Central memory CD8-positive, alpha-beta T cell (primary cell): ENCODE results near the gene CHRNA4.

ENCODE experiments used
- ATAC-seq: fragments of 150-1000 bp; cut with Tn5 transposase; replicated peaks from 2 replicates; pipeline ENCODE4 v1.10.0; 2022; ENCODE audit warnings: mild to moderate bottlenecking, moderate FRiP score, moderate number of reproducible peaks; ENCODE audit not compliant: poor library complexity, severe bottlenecking; ENCODE audit errors: extremely low read depth
- DNase-seq, 2 donors: peaks; one replicate each; pipeline ENCODE4 v3.0.0; 2021; ENCODE audit warnings: low spot score in 2 of 2
- H3K27ac Mint-ChIP-seq: one replicate; pipeline ENCODE4 v1.8.0; 2022; ENCODE audit warnings: low read depth, mild to moderate bottlenecking, moderate library complexity, mixed read lengths
- H3K27me3 Mint-ChIP-seq: one replicate; pipeline ENCODE4 v1.8.0; 2022; ENCODE audit warnings: mixed read lengths
- H3K36me3 Mint-ChIP-seq: one replicate; pipeline ENCODE4 v1.8.0; 2022; ENCODE audit warnings: mild to moderate bottlenecking, moderate library complexity, mixed read lengths; ENCODE audit not compliant: insufficient read depth
- H3K4me1 Mint-ChIP-seq: one replicate; pipeline ENCODE4 v1.8.0; 2022; ENCODE audit warnings: mixed read lengths
- H3K4me3 Mint-ChIP-seq: one replicate; pipeline ENCODE4 v1.8.0; 2022; ENCODE audit warnings: mild to moderate bottlenecking, moderate library complexity, mixed read lengths
- H3K9me3 Mint-ChIP-seq: one replicate; pipeline ENCODE4 v1.8.0; 2022; ENCODE audit warnings: mixed read lengths

The CHRNA4 gene

DNA sequence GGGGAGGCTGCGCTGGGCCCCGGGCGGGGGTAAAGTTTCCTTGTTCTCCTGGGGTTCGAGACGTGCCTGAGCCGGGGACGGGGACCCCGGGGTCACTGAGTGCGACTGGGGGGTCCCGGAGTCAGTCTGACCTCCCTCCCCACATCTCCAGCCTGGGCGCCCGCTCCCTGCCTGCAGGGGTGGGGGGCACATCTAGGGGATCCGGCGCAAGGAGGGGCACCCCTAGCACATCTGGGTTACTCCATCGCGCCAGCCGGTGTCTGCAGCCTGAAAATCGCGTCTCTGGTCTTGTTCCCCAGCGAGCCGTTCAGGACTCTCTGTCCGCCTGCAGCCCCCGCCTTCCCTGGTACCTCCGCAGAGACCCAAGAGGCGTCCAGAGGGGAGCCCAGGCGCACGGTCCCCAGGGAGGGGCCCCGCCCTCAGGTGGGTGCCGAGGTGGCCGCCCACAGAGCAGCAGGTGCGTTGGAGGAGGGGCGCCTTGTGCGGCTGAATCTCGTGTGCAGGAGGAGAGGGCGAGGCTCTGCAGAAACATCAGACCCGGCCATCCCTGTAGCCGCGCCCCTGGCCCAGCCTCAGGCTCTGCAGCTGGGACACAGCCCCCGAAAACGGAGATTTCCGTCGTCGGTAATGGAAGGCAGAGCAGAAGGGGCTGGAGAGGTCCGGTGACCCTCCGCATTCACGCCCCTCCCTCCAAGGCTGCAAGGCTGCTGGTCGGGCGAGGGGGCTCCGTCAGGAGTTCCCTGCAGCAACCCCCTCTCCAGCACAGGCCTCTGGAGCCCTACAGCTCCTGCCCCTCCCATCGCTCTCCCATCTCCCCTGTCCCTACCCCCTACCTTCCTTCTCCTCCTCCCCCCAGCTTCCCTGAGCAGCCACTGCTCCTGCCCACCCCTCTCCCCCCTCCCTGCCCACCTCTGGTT lies 628 bp upstream of the CHRNA4 start:
- H3K27ac Mint-ChIP-seq = no peak overlapping the region
- no peak overlapping the region for H3K4me3 Mint-ChIP-seq
- H3K4me1 Mint-ChIP-seq = peaks cover 5% of the 10 kb centered on the region
- no peaks in the 10 kb centered on the region for H3K9me3 Mint-ChIP-seq
- H3K27me3 Mint-ChIP-seq = peaks cover 34% of the 10 kb centered on the region
- ATAC-seq = no peak
- H3K36me3 Mint-ChIP-seq = peaks cover 4% of the 10 kb centered on the region
- no peak for DNase-seq

DNA sequence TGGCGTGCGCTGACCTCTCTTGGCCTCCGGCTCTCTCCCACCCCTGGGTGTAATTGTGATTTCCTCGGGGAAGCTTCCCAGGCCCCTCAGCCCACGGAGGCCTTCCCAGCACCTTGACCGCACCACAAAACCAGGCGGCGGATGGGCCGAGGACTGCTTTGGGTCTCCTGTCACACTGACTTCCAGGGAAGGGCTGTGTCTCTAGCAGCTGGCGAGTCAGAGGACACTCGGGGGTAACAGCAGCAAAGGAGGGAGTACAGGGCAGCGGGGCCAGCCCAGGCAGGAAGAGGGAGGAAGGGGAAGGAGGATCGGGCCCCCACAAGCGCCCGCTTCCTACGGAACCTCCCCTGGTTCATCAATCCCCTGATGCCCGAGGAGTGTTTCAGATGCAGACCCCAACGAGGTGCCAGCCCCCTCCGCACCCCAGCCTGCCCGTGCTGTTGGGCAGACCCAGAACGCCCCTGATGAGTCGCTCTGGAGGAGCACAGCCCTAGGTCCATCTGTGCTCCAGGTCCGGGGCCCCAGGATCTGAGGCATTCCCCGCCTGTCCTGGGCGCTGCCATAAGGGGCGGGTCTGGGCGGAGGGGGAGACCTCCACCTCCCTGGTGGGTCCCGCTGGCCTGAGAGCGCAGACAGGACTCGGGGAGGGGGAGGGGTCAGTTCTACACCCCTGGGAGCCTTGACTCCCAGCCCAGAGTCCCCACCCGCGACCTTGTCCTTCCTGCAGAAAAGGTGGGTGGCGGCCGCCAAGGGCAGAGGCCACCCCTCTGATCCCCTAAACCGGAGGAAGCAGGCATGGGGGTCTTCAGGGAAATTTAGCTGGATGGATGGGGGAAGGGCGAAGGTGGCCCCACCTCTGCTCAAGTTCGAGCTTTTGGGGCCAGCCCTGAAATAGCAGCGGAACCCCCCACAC lies 956 bp downstream of the CHRNA4 start:
- H3K27ac Mint-ChIP-seq = no peak overlapping the region
- H3K36me3 Mint-ChIP-seq = peaks cover 5% of the 10 kb centered on the region
- no peak overlapping the region for H3K4me3 Mint-ChIP-seq
- H3K9me3 Mint-ChIP-seq = no peaks in the 10 kb centered on the region
- H3K4me1 Mint-ChIP-seq = peaks cover 5% of the 10 kb centered on the region
- ATAC-seq = no peak
- H3K27me3 Mint-ChIP-seq = peaks cover 19% of the 10 kb centered on the region
- DNase-seq = no peak

DNA sequence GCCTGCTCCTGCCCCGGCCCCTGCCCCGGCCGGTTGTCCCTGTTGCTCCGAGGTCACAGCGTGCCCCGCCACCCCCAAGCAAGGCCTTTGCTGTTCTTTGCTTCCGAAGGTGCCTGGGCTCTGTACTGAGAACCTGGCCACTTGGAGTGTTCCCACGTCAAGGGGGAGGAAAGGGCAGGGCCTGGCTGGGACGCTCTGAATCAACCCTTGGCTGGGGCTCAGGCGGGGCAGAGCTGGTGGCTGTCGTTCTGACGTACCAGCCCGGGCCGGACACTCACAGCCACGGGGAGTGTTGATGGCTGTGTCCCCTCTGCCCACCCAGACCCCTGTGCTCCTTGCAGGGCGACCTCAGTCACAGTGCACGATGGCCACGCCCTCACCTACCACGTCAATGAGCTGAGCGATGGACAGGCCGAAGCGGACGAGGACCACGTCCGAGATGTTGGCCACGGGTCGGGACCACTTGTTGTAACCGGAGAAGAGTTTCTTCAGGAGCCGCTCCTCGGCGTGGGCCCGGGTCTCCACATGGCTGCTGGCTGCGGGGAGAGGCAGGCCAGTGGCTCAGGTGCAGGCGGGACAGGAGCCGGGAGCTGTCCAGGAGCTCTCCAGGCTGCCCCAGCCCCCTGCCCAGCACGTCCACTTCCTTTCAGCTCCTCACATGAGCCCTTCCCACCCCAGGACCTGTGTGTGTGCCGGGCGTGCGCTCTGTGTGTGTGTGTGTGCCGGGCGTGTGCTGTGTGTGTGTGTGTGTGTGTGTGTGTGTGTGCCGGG lies 1.8 kb downstream of the CHRNA4 start:
- Mint-ChIP-seq H3K36me3 (peaks cover 5% of the 10 kb centered on the region), H3K9me3 (no peaks in the 10 kb centered on the region), H3K4me1 (peaks cover 5% of the 10 kb centered on the region), H3K27ac (no peak overlapping the region), H3K4me3 (no peak overlapping the region), H3K27me3 (peaks cover 14% of the 10 kb centered on the region)
- DNase-seq = no peak
- no peak for ATAC-seq

DNA sequence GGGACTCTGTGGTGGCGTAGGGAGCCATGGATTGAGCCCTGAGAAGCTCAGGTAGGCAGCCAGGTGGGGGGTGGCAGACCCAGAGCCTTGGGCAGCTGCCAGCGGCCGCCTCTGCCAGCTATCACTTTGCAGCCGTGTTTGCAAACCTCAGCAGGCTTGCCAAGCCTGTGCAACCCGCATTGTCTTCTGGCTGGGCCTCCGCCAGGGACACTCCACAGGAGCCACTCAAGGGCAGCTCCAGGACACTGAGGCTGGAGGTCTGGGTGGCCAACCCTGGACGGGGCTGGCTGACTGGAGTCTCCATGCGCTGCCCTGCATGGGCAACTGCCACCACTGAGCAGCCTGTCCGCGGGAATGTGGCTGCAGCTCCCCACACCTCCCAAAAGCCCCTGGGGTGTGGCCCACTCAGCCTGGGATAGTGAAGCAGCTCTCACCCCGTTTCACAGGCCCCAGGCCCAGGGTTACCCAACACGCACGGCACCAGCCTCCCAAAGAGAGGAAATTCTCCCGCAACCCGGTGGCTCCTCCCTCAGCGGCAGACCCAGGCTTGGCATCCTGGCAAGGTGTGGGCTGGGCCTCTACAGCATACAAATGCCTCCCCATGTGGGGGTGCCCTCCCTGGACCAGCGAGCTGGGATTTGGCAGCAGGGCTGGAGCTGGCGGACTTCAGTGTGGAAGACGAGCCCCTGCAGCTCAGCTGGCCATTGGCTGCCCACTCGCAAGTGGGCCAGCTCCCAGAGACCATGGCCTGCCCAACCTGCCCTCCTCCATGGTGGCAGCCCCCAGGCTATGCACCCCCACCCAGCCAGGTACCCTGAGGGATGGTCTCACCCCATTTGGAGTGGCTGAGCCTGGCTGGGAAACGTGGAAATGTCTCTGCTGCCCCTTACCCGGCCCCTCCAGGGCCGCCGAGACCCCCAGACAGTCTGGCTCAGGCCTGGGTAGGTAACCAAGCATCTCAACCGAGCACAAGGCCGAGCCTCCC lies 2.9 kb downstream of the CHRNA4 start:
- no peak overlapping the region for H3K27ac Mint-ChIP-seq
- no peak for ATAC-seq
- DNase-seq = no peak
- H3K4me1 Mint-ChIP-seq = peaks cover 5% of the 10 kb centered on the region
- no peaks in the 10 kb centered on the region for H3K9me3 Mint-ChIP-seq
- H3K36me3 Mint-ChIP-seq = peaks cover 3% of the 10 kb centered on the region
- H3K27me3 Mint-ChIP-seq = peaks cover 12% of the 10 kb centered on the region
- H3K4me3 Mint-ChIP-seq = no peak overlapping the region

DNA sequence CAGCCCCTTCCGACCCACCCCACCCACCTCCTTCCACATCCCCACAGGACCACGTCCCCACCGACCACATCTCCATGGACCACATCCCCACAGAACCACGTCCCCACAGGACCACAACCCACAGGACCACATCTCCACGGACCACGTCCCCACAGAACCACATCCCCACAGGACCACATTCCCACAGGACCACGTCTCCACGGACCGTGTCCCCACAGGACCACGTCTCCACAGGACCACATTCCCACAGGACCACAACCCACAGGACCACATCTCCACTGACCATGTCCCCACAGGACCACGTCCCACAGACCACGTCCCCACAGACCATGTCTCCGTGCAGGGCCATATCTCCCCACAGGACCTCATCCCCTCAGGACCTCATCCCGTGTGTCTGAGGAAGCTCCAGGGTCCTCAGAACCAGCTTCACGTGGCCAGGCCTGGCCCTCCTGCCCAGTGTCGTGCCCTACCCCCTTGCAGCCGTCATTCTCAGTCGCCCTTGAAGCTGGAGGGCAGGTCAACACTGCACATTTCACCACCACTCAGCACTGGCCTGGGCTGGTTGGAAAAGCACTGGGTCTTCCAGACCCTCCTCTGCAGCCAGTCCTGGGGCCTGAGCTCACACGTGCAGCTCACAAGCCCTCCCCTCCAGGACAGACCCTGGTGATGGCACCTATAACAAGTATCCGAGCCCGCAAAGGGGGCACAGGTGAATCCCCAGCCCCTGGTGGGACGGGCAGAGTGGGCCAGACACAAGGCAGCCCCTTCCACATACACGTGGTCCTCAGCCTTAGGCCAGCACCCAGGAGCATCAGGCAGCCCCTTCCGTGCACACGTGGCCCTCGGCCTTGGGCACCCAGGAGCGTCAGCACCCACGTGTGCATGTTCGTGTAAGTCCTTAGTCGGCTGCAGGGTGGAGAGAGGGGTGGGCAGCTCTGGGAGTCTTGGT lies 3.9 kb downstream of the CHRNA4 start:
- H3K36me3 Mint-ChIP-seq = peaks cover 1% of the 10 kb centered on the region
- peaks cover 2% of the 10 kb centered on the region for H3K27me3 Mint-ChIP-seq
- no peaks in the 10 kb centered on the region for H3K9me3 Mint-ChIP-seq
- no peak for ATAC-seq
- no peak overlapping the region for H3K27ac Mint-ChIP-seq
- H3K4me3 Mint-ChIP-seq = no peak overlapping the region
- no peaks in the 10 kb centered on the region for H3K4me1 Mint-ChIP-seq
- DNase-seq = no peak

DNA sequence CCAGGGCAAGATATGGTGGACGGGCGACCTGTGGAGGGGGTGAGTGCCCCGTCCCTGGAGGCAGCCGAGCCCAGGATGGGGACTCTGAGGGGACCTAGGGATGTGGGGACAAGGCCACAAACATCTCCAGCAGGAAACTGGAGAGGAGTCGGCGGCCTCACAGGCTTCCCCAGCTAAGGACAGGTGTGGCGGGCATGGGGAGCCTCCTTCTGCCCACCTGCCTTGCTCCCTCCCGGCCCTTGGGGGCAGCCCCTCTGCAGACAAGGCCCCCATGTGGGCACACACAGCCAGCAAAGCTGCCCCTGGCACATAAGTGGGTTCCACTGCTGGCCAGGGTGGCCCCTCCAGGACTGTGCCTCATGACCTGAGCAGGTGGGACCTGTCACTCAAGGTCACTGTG lies 4.6 kb downstream of the CHRNA4 start:
- Mint-ChIP-seq H3K27me3 (no peaks in the 10 kb centered on the region), H3K4me3 (no peak overlapping the region)
- ATAC-seq = no peak

DNA sequence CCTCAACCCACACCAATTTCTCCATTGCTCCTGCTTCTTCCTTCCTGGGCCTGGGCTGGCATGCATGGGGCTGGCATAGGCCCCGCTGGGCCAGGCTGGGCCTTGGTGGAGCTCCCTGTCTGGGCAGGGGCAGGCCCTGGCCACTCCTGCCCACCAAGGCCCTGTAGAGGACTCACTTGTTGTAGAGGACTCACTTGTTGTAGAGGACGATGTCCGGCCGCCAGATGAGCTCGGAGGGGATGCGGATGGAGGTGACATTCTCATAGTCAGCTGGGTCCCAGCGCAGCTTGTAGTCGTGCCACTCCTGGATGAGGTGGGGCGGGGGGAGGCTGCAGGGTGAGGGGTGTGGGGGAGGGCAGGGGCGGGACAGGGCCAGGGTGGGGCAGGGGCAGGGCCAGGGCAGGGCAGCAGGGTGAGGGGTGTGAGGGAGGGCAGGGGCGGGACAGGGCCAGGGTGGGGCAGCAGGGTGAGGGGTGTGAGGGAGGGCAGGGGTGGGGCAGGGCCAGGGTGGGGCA lies 5.3 kb downstream of the CHRNA4 start:
- DNase-seq (no peak), ATAC-seq (no peak)
- H3K9me3 Mint-ChIP-seq = no peaks in the 10 kb centered on the region
- no peak overlapping the region for H3K27ac Mint-ChIP-seq
- H3K4me3 Mint-ChIP-seq = no peak overlapping the region
- H3K4me1 Mint-ChIP-seq = no peaks in the 10 kb centered on the region
- H3K36me3 Mint-ChIP-seq = peaks cover 1% of the 10 kb centered on the region
- no peaks in the 10 kb centered on the region for H3K27me3 Mint-ChIP-seq

More for the DNA sequence above, 4.6 kb downstream of the CHRNA4 start:
- H3K36me3 Mint-ChIP-seq = peaks cover 1% of the 10 kb centered on the region
- no peaks in the 10 kb centered on the region for H3K9me3 Mint-ChIP-seq
- no peak for DNase-seq
- H3K4me1 Mint-ChIP-seq = no peaks in the 10 kb centered on the region
- no peak overlapping the region for H3K27ac Mint-ChIP-seq

DNA sequence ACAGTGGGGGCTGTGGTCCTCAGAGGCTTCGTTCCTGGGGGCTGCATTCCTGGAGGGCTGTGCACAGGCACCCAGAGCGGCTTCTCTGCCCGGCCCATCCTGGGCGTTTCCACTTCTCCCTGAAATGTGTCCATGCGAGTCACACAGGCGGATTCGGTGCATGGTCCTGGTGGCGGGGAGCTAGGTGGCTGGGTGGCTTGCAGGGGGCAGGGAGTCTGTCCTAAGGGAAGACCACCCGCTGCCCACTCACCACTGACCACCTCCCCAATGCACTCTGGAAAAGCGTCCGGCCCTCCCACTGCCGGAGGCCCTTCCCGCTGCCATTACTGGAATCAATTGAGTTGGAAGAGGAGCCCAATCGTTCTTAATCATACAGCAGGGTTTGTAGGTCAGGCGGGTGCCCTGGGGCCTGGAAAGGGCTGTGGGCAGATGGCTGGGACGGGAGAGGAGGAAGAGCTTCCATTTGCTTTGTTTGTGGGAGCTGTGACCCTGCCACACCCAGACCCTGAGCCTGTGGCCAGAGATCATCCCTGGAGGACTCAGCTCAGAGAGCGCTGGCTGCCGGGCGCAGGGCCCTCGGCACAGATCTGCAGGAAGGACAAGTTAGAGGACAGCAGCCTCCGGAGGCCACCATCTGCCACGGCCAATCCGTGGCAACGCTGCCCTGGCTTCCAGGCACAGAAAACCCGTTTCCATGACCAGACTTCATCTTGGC lies 6.4 kb downstream of the CHRNA4 start:
- Mint-ChIP-seq H3K27ac (no peak overlapping the region), H3K36me3 (peaks cover 1% of the 10 kb centered on the region), H3K9me3 (no peaks in the 10 kb centered on the region), H3K4me3 (no peak overlapping the region), H3K27me3 (no peaks in the 10 kb centered on the region), H3K4me1 (no peaks in the 10 kb centered on the region)
- ATAC-seq = no peak
- no peak for DNase-seq

DNA sequence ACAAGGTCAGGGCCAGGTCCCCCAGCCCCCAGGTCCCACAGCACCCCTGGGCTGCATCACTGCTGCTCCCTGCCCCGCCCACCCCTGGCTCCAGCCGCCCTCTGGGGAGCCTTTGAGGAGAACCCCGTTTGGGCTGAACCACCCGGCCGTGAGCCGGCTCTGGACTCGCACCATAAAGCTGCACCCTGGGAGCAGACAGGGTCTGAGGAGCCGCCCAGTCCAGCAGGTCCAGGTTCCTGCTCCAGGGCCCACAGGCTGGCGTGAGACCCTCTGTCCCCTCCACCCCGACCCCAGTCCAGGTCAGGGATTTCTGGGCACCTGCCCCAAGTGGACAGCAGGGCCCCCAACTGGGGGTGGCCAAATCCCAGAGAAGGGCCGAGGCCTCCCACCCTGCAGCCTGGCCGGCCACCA lies 8.3 kb downstream of the CHRNA4 start:
- Mint-ChIP-seq H3K4me3 (no peak overlapping the region), H3K27me3 (no peaks in the 10 kb centered on the region), H3K36me3 (peaks cover 1% of the 10 kb centered on the region), H3K27ac (no peak overlapping the region), H3K4me1 (no peaks in the 10 kb centered on the region), H3K9me3 (no peaks in the 10 kb centered on the region)
- no peak for DNase-seq
- no peak for ATAC-seq

DNA sequence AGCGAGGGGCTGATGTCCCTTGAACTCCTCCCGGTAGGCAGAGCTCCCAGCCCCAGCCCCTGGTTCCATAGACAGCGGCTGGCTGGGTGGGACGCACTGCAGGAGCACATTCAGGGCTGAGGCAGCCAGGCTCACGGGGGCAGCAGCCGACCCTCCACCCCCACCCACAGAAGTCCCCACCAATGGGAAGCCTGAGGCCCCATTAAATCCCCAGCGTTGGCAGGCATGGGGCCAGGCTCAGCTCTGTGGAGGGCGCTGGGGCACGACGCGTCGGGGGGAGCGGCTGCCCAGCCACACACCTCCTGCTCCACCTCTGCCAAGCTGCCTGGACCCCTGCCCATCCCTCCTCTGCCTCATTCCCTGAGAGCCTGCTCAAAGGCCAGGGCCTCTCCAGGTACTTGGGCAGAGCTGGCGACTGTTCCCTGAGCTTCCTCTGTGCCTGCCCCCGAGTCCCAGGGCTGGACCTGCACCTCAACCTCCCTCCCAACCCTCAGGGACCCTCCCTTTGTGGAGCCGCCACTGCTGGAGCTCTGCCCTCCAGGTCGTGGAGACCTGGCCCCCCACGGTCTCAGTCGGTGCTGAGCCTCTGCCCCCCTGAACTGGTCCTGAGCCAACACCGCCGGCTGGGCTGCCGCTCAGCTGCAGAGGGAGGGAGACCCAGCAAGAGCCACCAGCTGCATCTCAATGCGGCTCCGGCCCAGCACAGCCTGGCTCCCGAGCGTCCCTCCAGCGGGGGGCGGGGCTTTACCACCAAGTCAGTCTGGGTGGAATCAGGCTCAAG lies 9.1 kb downstream of the CHRNA4 start:
- no peak overlapping the region for H3K27ac Mint-ChIP-seq
- DNase-seq (no peak), ATAC-seq (no peak)
- no peak overlapping the region for H3K4me3 Mint-ChIP-seq
- no peaks in the 10 kb centered on the region for H3K4me1 Mint-ChIP-seq
- H3K36me3 Mint-ChIP-seq = peaks cover 1% of the 10 kb centered on the region
- H3K9me3 Mint-ChIP-seq = no peaks in the 10 kb centered on the region
- H3K27me3 Mint-ChIP-seq = no peaks in the 10 kb centered on the region
